Kidney (tissue), 14 donors: ENCODE data around the gene CRACDL. TPM values are rescaled to one million over a fixed set of nuclear protein-coding genes. Genes with fewer than 3 reads are reported as not detected.

Experiments used
- DNase-seq, 5 donors: peaks; one replicate each; pipeline ENCODE4 v3.0.0-alpha.2; 2013 to 2020
- FAIRE-seq: peaks from 2 replicates; lab custom pipeline; 2012; peaks lifted over from hg19 to GRCh38; lab: Jason Lieb, UNC
- H3K27ac ChIP-seq, 2 donors: one replicate each; pipeline ENCODE4 v1.7.0; 2013; ENCODE audit warnings: low read depth in 2 of 2, low read length in 2 of 2, inconsistent platforms in 1 of 2
- H3K27me3 ChIP-seq: one replicate; pipeline ENCODE4 v1.7.1; 2013; ENCODE audit warnings: low read length, inconsistent platforms; ENCODE audit not compliant: control insufficient read depth, insufficient read depth
- H3K36me3 ChIP-seq, 3 donors: one replicate each; pipeline versions ENCODE4 v1.7.0 to v1.7.1; 2013; ENCODE audit warnings: low read length in 3 of 3, control low read depth in 1 of 3, inconsistent platforms in 1 of 3; ENCODE audit not compliant: insufficient read depth in 3 of 3, control insufficient read depth in 2 of 3
- H3K4me1 ChIP-seq, 3 donors: one replicate each; pipeline versions ENCODE4 v1.7.0 to v1.7.1; 2013; ENCODE audit warnings: low read length in 3 of 3, inconsistent platforms in 1 of 3, low read depth in 1 of 3; ENCODE audit not compliant: control insufficient read depth in 2 of 3, insufficient read depth in 2 of 3
- H3K4me3 ChIP-seq, 3 donors: one replicate each; pipeline versions ENCODE4 v1.7.0 to v1.8.1; 2013; ENCODE audit warnings: low read length in 3 of 3, control low read depth in 1 of 3, inconsistent platforms in 1 of 3
- H3K9ac ChIP-seq, 3 donors: one replicate each; pipeline versions ENCODE4 v1.7.0 to v1.7.1; 2013; ENCODE audit warnings: low read length in 3 of 3, control low read depth in 1 of 3, inconsistent platforms in 1 of 3
- H3K9me3 ChIP-seq, 3 donors: one replicate each; pipeline versions ENCODE4 v1.7.0 to v1.7.1; 2013; ENCODE audit warnings: low read length in 3 of 3, control low read depth in 1 of 3, inconsistent platforms in 1 of 3; ENCODE audit not compliant: control insufficient read depth in 2 of 3, insufficient read depth in 1 of 3
- intact Hi-C: fragments of 100-400 bp; cut with DNase I; formaldehyde crosslinking; loops from one replicate; pipeline ENCODE4 v1.11.1; 2022
- polyA plus RNA-seq: library from polyadenylated mRNA; stranded (reverse); fragments of 350-450 nt; fragmentation: Illumina TruSeq; extraction: RNeasy Lipid Tissue Mini Kit (QIAGEN cat#74804); gene quantifications from one replicate; pipeline ENCODE4 v1.2.3, GENCODE V29; 2014; ENCODE audit warnings: low read depth, low replicate concordance; ENCODE audit not compliant: insufficient read depth
- total RNA-seq: library from RNA; stranded (reverse); fragmentation: NEBNext Ultra II Directional; extraction: Animal tissue kit (Norgen Biotek cat#: 25700); gene quantifications from one replicate; pipeline ENCODE4 v1.2.1, GENCODE V29; 2021
- TF ChIP-seq, protein P1 (sequence below): IDR thresholded peaks from 3 replicates; pipeline ENCODE4 v1.5.1; 2012; ENCODE audit warnings: mild to moderate bottlenecking, moderate library complexity, borderline replicate concordance; ENCODE audit not compliant: insufficient read depth; ENCODE audit errors: extremely low read depth
- donor health status: control.
- donor health status: control.
- donor health status: control.
- donor health status: control.
- donor health status: control.
- donor health status: DM: yes; HTN: yes; CAD: no.
- donor health status: Normal renal cell carcinoma (clear cell type).

Gene CRACDL
- total and polyA plus RNA-seq, 2 donors from 2014 or later = 4.3 to 14.8 TPM

DNA sequence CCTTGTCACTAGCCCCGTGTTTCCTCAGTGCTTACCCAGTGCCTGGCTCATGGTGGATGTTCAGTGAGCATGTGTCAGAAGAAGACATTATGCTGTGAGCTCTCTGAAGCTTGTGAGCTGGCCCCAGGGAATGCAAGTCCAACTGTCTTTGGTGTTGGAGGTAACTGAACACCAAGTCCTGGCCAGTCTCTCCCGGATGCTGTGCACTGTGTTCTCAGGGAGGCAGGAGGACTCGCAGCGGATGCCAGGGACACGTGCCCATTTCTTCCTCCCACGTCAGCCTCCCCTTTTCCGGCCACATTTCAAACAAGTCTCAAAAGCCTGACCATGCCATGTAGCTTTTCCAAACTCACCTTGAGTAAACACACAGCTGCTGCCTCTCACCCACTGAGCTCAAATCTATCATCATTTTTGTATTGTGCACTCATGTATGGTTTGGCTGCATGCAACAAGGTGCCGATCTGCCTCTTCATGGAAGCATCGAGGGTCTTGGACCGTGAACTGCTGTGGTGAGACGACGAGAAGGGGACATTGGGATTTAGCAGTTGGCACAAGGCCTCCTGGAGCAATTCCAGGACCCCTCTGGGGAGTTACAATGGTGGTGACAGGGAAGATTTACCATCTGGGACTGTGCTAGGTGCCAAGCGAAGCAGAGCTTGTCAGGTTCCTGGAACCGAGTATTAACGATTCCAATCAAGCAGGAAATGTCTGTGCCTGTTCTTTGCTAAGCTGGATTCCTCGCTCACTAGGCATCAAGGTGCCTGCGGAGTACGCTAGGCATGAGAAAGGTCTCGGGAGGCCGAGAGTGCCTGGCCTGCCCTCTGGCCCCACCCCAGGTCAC, 160.7 kb downstream of the CRACDL start:
- Histone ChIP-seq H3K36me3 (no peaks in the 10 kb centered on the region), H3K9me3 (no peaks in the 10 kb centered on the region), H3K4me3 (no peak overlapping the region), H3K4me1 (no peaks in the 10 kb centered on the region), H3K27ac (no peak overlapping the region), H3K9ac (no peak overlapping the region), H3K27me3 (no peaks in the 10 kb centered on the region)
- TF ChIP-seq, protein P1, sequence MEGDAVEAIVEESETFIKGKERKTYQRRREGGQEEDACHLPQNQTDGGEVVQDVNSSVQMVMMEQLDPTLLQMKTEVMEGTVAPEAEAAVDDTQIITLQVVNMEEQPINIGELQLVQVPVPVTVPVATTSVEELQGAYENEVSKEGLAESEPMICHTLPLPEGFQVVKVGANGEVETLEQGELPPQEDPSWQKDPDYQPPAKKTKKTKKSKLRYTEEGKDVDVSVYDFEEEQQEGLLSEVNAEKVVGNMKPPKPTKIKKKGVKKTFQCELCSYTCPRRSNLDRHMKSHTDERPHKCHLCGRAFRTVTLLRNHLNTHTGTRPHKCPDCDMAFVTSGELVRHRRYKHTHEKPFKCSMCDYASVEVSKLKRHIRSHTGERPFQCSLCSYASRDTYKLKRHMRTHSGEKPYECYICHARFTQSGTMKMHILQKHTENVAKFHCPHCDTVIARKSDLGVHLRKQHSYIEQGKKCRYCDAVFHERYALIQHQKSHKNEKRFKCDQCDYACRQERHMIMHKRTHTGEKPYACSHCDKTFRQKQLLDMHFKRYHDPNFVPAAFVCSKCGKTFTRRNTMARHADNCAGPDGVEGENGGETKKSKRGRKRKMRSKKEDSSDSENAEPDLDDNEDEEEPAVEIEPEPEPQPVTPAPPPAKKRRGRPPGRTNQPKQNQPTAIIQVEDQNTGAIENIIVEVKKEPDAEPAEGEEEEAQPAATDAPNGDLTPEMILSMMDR = no peak
- DNase-seq (peak in 3 of 5 donors; percentile 45 to 84 (median 54)), FAIRE-seq (no peak)
- intact Hi-C loops = no loop called here

DNA sequence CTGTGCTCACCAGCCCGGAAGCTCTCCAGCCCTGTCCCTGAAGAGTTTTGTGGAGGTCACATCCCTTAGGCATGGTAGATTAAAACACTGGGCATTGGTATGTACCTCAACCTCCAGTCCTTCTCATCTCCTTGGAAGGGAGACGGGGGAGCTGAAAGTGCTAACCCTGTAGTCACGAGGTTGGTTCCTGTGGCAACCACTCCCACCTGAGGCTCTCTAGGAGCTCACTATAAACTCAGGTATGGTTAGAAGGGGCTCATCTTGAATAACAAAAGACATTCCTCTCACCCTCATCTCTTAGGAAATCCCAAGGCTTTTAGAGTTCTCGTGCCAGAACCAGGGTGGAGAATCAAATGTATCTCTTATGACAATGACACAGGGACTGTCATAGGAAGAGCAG, 162.1 kb downstream of the CRACDL start:
- FAIRE-seq = no peak
- no peak for DNase-seq
- Histone ChIP-seq H3K27me3 (no peaks in the 10 kb centered on the region), H3K4me1 (peaks cover 0 to 3% (median 0%) of the 10 kb centered on the region in 3 donors), H3K4me3 (no peak overlapping the region), H3K36me3 (no peaks in the 10 kb centered on the region), H3K27ac (no peak overlapping the region), H3K9ac (no peak overlapping the region), H3K9me3 (no peaks in the 10 kb centered on the region)
- intact Hi-C loops = no loop called here
- TF ChIP-seq, protein P1 = no peak

DNA sequence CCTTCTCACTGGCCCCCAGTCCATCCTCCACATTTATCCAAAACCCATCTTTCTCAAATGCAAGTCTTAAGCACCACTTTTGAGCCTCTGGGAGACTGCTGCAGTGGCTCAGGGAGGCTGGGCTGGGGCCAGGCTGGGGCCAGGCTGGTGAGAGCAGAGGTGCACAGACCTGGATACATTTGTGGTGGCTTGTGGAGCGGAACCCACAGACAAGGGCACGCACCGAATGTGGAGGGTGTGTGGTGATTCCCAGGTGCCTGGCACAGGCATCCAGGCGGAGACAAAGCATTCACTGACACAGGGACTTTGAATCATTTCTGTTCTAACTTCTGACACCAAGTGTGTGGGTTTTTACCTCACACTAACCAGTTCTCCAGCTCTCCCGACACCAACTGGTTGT, 162.9 kb downstream of the CRACDL start:
- no peak overlapping the region for H3K4me3 ChIP-seq
- TF ChIP-seq, protein P1 = no peak
- DNase-seq = peak in 1 of 5 donors; percentile 83
- no peaks in the 10 kb centered on the region for H3K36me3 ChIP-seq
- intact Hi-C loops = no loop called here
- H3K27ac ChIP-seq = no peak overlapping the region
- no peaks in the 10 kb centered on the region for H3K27me3 ChIP-seq
- H3K4me1 ChIP-seq = peaks cover 0 to 3% (median 0%) of the 10 kb centered on the region in 3 donors
- no peak overlapping the region for H3K9ac ChIP-seq
- no peak for FAIRE-seq
- H3K9me3 ChIP-seq = no peaks in the 10 kb centered on the region
